GM19193 (cell line): ENCODE measurements around the gene TCF4.

Source experiments
- POLR2A ChIP-seq: IDR thresholded peaks from 4 replicates; pipeline ENCODE4 v1.6.1; 2011; ENCODE audit not compliant: insufficient read depth, insufficient read length; ENCODE audit errors: extremely low read depth

Gene TCF4

DNA sequence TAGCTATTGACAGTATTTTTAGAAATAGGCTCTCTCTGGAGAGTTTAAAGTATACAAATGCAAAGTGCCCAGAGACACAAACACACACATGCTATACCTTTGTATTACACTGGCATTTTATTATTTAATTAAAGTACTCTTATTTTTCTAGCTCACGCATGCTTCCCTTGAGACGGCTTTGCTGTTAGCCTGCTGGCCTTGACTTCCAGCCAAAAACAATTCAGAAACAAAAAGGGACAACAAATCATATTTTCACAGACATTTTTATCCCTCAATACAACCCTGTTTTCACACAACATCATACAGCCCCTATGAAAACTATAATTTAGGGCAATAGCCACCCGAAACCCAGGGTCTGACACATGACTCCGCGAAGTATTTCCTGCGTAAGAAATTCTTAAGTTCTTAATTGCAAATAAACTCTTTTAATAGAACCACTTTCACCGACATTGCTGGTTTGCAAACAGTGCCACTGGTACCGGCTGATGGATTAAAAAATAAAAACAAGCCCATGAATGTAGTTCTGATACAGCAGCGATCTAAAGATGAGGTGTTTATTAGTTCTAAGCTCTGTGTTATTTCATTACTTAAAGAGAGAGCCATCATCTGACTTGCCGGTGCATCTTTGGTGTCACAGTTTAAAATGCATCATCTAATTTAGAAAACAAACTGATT, 185.1 kb downstream of the TCF4 start:
- TF ChIP-seq POLR2A = no peak

- no peak for TF ChIP-seq POLR2A
Measured at GRCh38 chr18:55401638-55402191, 186.3 kb downstream of the TCF4 start.

GRCh38 chr18:55400590-55401541, 187.1 kb downstream of the TCF4 start:
- TF ChIP-seq POLR2A = no peak

GRCh38 chr18:55400081-55400480, 187.9 kb downstream of the TCF4 start:
- TF ChIP-seq POLR2A = no peak

GRCh38 chr18:55398858-55399257, 189.1 kb downstream of the TCF4 start:
- no peak for TF ChIP-seq POLR2A

DNA sequence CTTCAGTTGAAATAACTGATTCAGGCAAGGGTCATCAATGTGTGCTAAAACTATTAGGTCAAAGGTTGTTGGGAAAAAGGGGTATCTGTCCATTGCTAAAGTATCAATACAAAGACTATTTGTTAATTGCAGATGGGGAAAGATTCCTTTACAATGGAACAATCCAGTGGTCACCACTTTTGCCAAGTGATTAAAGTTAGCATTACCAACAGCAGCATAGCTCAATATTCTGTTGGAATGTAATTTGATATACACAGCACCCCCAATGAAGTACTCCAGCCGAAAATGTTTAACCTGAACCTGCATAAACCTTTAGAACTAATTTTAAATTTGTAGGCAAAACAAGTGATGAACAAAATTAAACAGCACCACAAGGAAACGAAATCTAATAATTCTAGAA, 191.0 kb downstream of the TCF4 start:
- TF ChIP-seq POLR2A = no peak

- TF ChIP-seq POLR2A = no peak
Measured at GRCh38 chr18:55396267-55396905, 191.6 kb downstream of the TCF4 start.

DNA sequence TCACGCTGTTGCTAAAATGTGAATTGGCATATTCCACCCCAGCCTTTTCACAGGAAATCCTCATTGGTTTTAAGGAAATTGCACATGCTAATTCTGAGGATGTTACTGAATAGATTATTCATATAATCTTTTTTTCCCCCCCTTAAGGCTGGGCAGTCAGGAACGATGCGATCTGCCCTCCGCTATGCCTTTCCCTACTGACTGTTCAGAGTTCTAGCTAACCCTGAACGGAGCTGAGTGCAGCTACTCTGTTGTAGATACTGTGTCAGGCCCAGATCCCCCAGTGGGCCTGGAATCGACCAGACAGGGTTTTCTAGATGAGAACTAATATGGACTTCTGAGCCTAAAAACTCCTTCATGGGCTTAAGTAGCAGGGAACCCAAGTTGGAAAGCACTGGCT, 192.2 kb downstream of the TCF4 start:
- no peak for TF ChIP-seq POLR2A

- TF ChIP-seq POLR2A = no peak
Measured at GRCh38 chr18:55390898-55391297, 197.1 kb downstream of the TCF4 start.

DNA sequence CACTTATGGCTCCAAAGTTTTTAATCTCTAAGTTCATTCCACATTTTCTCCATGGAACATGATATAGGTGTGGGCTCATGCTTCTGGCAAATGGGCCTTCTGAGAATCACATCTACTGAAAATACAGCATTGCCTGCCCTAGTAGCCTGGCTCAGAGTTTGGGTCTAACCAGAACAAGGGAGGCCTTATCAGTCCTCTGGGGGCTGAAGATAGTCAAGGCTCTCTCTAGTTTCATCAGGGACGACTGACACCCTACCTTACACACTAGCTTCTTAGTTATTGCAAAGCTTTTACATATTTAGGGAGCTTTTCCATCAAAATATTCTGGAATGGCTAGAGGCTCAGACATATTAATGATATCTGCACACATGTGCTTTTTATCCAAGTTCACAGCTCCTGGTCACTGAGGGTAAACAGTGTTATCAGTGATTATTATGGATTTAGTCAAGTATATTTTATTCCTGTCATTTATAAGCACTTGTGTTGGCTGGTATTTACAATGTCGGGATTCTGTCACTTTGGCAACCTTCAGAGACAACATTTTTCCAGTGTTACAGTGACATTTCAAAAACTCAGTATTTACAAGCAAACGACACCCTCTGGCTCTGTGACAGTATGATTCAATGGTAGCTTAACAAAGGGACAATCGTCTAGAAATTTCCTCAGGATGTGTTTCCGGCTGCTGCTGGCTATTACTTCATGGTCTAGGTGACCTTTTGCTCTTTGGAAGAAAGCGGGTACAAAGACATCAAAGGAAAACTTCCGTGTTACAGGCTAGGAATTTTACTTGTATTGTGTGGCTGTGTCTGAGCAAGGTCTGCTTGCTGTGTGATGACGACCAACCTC, 200.6 kb downstream of the TCF4 start:
- no peak for TF ChIP-seq POLR2A

GRCh38 chr18:55386545-55386944, 201.4 kb downstream of the TCF4 start:
- no peak for TF ChIP-seq POLR2A

GRCh38 chr18:55385770-55386169, 202.2 kb downstream of the TCF4 start:
- no peak for TF ChIP-seq POLR2A

GRCh38 chr18:55384551-55385275, 203.3 kb downstream of the TCF4 start:
- no peak for TF ChIP-seq POLR2A

- TF ChIP-seq POLR2A = no peak
Measured at GRCh38 chr18:55384115-55384514, 203.9 kb downstream of the TCF4 start.

DNA sequence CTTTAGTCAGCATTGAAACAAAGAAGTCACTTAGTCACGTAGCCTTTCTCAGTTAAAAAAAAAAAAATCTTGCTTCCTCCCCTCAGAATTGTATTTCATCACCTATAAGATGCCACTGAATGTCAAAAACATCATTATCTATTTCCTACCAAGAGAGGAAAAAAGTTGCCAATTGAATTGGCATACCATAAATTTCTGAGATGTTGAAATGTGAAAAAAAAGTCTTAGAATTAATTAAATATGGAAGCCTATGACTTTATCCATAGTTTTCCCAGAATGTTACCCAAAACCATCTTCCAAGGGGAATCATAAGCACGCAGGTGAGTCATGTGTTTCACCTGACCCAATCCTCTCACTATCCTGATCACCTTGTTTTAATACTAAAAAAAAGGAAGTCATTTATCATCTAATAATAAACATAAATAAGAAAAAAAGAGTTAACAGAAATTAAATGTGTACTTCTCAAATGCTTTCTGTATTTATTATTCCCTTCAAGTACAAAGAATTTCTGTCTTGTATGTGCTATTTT, 205.7 kb downstream of the TCF4 start:
- TF ChIP-seq POLR2A = no peak
